NCI-H146 (cell line): ENCODE data around the gene FBXL13.
"Not testable (repeated sequence)": the region's sequence is repeated elsewhere in the genome, so short reads cannot be mapped to it uniquely, and the experiment has no call there.

Source experiments
- DNase-seq: peaks from one replicate; lab custom pipeline; 2025; lab: John Stamatoyannopoulos, UW

The FBXL13 gene

DNA sequence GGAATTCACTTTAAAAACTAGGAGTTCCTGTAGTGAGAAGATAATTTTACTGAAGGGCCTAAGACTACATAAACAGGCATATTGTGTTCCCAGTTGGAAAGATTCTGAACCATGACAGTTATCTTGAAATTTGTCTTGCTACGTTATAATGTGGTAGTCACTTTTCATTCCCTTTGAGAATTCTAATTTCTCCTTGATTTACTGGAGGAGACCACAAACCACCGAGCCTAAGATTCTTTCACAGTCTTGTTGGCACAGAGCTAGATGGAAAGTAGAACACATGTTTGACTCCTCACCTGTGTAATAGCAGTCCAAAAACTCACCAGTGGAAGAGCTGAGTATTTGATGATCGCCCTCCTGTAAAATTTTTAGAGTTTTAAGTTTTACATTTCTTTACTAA is 5.2 kb upstream of the FBXL13 start:
- DNase-seq = no peak

DNA sequence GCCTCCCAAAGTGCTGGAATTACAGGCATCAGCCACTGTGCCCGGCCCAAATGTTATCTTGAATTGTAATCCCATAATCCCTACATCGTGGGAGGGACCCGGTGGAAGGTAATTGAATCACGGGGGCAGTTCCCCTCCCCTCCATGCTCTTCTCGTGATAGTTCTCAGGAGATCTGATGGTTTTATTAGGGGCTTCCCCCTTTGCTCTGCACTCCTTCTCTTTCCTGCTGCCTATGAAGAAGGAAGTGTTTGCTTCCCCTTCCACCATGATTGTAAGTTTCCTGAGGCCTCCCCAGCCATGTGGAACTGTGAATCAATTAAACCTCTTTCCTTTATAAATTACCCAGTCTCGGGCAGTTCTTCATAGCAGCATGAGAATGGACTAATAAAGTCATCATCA is 3.6 kb upstream of the FBXL13 start:
- not testable (repeated sequence) for DNase-seq

DNA sequence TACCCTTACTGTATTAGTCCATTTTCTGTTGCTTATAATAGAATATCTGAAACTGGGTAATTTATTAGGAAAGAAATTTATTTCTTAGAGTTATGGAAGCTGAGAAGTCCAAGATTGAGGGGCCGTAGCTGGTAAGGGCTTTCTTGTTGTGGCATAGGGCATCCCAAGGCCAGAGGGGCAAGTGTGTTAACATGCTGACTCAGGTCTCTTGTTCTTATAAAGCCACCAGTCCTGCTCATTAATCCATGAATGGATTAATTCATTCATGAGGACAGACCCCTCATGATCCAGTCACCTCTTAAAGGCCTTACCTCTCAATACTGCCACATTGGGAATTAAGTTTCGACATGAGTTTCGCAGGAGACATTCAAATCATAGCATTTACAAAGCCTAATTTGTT is 2.7 kb upstream of the FBXL13 start:
- no peak for DNase-seq

DNA sequence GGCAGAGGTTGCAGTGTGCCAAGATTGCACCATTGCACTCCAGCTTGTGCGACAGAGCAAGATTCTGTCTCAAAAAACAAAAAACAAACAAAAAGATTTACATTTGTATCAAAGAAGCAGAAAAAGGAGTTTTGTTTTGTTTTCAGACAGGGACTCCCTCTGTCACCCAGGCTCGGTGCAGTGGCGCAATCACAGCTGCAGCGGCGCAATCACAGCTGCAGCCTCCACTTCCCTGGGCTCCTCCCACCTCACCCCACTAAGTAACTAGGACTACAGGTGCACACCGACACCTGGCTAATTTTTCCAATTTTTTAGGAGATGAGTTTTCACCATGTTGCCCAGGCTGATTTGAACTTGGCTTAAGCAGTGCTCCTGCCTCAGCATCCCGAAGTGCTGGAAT is 2.2 kb upstream of the FBXL13 start:
- no peak for DNase-seq

DNA sequence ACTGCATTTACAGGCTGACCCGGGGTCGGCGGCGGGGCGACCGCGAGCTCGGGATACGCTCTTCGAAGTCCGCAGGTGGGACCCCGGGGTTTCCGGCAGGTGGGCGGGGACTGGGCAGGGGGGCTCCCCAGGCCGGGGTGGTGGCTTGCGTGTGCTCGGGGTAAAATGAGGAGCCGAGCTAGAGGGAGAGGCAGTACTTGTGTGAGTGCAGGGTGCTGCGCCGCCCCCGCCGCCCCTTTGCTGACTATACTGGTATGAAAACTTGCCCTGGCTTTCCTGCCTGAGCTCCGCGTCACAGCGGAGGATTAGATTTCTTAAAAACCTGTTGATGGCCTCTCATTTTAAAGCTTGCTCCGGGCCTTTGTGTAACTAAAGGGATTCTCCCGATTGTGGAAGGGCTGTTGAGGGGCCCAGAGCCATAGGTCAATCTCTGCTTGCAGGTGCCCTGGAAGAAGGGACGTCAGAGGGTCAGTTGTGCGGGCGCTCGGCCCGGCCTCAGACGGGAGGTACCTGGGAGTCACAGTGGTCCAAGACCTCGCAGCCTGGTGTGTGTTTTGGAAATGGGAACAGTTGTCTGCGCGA is 832 bp upstream of the FBXL13 start:
- DNase-seq = peak; percentile 80

DNA sequence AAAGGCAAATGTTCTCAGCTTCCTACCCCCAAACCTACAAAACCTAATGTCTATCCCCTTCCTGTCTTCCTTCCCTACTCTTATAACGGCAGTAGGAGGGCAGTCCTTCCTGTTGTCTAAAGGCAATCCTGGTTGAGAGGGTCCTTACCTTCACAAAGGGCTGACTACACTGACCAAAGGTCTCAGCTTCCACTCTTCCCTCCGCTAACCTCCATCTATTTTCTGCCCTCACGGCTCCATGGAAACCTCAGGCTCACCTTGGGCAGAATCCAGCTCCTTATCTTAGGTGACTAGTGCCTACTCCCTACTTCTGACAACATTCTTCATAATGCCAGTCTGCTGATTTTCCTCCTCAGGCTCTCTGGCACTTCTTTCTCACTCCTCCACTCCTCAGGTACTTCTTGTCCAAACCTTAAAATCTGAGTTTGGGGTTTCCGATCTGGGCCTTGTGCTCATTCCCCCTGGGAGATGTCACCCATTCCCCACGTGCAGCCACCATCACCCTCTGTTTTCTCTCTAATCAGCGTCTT is 542 bp downstream of the FBXL13 start:
- peak; percentile 12 for DNase-seq

DNA sequence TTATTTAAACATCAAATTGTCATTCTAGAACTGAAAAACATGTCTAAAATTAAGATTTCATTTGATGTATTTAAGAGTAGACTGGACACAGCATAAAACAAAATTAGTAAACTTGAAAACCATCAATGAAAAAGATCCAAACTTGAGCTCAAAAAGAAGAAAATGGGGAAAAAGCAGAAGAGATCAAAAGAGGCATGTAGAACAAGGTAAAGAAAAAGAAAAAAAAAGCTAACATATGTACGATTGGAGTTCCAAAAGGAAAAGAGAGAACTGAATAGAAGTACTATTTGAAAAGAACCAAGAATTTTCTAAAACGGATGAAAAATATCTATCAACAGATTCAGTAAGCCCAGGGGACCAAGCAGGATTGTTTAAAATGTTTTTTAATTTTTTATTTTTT is 3.6 kb downstream of the FBXL13 start:
- no peak for DNase-seq

DNA sequence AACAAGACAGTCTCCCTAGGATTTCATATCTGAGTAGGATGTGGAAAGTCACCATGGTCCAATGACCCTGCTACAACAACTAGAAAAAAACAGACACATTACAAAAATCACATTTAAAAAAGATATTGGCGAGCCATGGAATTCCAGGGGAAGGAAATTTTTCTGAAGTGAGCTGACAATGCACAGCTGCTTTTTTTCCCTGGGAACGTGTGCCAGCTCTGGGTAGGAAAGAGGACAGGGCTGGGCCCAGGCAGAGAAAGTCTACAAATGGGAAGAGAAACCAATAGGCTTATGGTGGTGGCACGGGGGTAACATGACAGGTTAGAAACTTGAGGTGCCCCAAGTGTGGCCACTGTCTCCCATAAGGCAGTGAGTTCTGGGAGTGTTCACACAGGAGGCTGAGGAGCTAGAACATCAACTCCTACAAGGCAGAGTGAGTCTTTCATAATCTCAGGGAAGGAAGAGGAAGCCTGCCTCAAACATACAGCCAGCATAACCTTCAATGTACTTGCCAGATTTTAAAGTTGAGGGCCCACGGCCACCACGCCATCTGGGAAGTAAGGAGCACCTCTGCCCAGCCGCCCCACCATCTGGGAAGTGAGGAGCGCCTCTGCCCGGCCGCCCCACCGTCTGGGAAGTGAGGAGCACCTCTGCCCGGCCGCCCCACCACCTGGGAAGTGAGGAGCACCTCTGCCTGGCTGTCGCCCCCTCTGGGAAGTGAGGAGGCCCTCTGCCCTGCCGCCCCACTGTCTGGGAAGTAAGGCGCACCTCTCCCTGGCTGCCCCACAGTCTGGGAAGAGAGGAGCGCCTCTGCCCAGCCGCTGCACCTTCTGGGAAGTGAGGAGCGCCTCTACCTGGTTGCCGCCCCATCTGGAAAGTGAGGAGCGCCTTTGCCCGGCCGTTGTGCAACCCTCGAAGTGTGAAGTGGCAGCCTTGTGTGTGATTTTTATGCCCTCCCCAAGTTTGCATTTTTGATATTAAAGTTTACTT is 5.9 kb downstream of the FBXL13 start:
- DNase-seq = no peak

DNA sequence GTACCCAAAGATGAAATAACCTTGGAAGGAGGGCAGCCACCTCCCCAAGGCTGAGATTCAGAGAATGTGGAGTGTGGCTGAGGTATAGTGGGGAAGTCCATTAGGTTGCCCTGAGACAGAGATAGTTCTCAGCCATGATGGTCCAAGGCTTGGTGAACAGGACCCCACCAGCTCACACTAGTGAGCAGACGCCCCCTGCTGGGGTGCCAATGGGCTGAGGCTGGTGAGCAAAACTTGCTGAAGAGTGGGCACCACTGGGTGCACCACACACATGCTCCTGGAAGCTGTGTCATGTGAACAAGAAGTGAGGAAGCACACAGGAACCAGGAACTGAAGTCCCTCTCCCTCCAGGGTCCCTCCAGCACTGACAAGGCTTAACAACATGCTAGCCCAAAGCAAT is 8.9 kb downstream of the FBXL13 start:
- DNase-seq = peak; percentile 32

DNA sequence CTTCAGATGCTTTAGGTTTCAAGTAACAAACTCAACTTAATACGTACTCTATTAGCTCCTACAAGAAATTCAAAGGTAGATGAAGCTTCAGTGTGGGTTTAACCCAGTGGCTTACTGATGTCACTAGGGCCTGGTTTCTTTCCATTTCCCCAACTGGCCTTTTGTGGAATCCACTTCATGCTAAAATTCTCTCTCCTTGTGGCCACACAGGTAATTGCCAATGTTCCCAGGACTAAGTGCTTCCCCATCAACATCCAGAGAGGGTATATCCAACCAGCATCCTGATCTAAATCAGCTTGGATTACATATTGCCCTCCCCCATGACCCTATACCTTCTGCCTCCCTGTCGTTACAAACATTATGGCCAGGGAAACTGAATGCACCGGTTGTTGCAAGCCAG is 10.7 kb downstream of the FBXL13 start:
- DNase-seq = no peak

DNA sequence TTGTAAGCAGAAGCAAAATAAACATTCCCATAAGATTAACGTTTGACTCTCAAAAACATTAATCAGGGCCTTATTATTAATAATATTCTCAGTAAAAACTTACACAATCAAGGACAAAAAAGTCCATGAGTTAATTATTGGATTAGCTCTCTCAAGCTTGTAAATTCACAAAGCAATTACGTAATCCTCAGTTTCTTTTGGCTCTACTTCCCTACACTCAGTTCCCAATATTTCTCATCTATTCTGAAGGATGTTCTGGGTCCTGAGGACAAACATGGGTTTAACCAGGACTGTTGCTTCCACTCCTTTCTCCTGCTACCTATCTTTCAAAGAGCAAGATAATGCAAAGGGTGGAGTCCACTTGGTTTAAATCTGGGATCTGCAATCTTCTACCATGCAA is 15.1 kb downstream of the FBXL13 start:
- no peak for DNase-seq

DNA sequence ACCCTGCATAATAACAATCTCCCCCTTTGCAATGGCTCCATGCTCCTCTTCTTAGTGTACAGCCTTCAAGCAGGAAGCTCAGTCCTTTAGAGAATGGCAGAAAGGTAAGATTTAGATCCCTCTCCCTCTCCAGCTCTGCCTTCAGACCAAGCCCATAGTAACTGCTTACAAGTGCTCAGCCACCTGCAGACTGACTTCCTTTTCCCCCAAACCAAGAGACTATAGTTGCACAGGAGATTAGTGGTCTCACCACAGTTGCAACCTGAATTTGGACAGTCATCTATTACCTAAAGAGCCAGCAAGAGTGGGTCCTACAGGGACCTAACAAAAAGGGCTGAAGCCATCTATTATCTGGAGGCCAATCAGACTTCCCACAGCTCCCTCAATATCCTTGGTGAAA is 16.5 kb downstream of the FBXL13 start:
- no peak for DNase-seq

DNA sequence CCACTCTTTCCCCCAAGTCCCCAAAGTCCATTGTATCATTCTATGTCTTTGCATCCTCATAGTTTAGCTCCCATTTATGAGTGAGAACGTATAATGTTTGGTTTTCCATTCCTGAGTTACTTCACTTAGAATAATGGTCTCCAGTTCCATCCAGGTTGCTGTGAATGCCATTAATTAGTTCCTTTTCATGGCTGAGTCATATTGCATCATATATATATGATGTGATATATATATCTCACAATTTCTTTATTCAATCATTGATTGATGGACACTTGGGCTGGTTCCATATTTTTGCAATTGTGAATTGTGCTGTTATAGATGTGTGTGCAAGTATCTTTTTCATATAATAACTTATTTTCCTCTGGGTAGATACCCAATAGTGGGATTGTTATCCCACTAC is 18.6 kb downstream of the FBXL13 start:
- not testable (repeated sequence) for DNase-seq

DNA sequence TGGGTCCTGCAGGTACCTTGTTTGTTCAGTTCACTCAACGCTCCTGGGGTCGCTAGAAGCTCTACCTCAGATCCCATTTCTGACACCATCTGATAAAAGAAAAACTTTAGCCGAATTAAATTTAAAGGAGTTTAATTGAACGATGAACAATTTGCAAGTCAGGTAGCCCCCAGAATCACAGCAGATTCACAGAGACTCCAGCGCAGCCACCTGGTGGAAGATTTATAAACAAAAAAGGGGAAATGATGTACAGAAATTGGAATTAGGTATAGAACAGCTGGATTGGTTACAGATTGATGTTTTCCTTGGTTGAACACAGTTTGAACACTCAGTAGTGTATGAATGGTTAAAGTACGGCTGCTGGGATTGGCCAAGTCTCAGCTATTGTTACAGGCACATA is 23.1 kb downstream of the FBXL13 start:
- DNase-seq = no peak

DNA sequence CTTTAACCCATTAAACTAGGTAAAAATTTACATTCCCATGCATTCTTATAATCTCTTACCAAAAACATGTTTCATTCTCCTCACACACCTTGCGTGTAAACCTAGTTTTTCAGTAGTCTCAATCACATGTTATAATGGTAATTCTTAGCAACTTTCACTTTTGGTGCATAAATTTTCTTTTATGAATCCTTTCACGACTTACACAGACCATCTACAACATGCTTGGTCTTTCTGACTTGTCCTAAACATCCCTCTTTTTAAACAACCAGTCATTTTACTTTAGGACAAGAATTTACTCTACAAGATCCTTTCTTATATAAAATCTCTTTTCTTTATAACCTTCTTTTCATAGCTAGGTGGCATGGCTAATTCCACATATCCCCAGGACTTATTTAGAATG is 25.8 kb downstream of the FBXL13 start:
- no peak for DNase-seq

DNA sequence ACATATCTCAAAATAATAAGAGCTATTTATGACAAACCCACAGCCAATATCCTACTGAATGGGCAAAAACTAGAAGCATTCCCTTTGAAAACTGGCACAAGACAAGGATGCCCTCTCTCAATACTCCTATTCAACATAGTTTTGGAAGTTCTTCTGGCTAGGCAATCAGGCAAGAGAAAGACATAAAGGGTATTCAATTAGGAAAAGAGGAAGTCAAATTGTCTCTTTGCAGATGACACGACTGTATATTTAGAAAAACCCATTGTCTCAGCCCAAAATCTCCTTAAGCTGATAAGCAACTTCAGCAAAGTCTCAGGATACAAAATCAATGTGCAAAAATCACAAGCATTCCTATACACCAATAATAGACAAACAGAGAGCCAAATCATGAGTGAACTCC is 32.8 kb downstream of the FBXL13 start:
- not testable (repeated sequence) for DNase-seq

DNA sequence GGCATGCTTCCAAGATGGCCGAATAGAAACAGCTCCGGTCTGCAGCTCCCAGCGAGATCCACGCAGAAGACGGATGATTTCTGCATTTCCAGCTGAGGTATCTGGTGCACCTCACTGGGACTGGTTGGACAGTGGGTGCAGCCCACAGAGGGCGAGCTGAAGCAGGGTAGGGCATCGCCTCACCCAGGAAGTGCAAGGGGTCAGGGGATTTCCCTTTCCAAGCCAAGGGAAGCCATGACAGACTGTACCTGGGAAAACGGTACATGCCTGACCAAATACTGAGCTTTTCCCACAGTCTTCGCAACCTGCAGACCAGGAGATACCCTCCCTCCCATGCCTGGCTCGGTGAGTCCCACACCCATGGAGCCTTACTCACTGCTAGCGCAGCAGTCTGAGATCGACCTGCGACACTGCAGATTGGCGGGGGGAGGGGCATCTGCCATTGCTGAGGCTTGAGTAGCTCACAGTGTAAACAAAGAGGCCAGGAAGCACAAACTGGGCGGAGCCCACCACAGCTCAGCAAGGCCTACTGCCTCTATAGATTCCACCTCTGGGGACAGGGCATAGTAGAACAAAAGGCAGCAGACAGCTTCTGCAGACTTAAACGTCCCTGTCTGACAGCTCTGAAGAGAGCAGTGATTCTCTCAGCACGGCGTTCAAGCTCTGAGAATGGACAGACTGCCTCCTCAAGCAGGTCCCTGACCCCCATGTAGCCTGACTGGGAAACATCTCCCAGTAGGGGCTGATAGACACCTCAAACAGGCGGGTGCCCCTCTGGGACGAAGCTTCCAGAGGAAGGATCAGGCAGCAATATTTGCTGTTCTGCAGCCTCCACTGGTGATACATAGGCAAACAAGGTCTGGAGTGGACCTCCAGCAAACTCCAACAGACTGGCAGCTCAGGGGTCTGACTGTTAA is 36.5 kb downstream of the FBXL13 start:
- DNase-seq = peak; percentile 83

DNA sequence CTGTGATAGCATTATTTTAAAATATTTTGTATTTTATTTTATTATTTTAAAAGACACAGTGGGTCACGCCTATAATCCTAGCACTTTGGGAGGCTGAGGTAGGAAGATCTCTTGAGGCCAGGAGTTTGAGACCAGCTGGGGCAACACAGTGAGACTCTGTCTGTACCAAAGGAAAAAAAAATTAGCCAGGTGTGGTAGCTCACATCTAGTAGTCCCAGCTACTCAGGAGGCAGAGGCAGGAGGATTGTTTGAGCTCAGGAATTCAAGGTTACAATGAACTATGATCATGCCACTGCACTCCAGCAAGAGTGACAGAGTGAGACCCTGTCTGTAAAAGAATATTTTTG is 37.1 kb downstream of the FBXL13 start:
- DNase-seq = no peak

DNA sequence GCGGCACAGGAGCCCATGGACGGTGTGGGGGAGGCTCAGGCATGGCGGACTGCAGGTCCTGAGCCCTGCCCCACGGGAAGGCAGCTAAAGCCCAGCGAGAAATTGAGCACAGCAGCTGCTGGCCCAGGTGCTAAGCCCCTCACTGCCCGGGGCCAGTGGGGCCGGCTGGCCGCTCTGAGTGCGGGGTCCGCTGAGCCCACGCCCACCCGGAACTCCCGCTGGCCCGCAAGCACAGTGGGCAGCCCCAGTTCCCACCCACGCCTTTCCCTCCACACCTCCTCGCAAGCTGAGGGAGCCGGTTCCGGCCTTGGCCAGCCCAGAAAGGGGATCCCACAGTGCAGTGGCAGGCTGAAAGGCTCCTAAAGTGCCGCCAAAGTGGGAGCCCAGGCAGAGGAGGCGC is 40.3 kb downstream of the FBXL13 start:
- DNase-seq = not testable (repeated sequence)

DNA sequence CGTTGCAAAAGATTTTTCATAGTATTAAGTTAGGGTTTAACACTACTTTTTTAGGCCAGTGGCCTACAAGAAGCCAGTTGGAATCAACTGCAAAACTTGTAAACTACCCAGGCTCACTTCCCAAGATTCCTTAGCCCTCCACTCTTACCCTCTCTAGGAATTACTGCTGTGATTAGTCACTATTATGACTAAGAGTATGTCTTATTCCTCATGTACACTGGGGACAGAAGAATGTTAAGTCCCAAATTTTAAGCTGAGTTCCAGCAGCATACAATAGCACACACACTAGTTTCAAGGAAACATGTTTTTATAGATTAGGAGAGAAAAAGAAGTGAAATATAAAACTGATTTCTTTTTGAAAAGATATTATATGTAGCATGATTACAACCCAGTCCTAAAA is 42.8 kb downstream of the FBXL13 start:
- no peak for DNase-seq

DNA sequence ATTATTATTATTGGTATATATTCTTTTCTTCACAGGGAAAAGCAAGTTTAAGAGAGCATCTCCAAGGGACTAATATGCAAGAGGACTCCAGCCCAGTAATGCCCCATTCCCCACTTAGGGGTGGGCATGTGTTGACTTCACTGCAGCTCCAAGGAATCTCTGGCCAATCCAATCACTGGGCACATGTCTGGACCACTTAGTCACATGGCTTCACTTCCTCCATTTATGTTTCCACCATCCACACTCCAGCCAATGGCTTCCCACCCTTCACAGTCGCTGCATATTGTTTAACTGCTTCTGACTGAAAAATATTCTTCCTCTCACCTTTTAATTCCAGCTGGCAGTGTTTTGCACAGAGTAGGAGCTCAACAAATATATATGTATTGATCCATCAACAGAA is 43.6 kb downstream of the FBXL13 start:
- no peak for DNase-seq

DNA sequence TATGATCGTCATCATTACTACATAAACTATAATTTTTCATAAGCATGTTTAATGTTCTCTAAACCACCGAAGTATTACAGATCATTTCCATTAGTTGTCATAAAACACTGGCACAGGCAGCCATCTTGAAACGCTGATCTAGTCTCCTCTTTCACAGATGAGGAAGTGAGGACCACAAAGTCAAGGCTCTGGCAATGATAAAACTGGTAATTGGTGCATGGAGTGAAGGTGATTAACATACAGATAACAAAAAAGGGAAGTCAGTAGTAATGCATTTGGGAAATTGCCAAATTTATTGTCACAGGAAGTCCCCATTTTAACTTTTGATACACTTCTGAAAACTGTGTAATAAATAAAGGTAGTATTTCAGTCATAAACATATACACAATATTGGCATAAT is 49.3 kb downstream of the FBXL13 start:
- no peak for DNase-seq
